ENCODE measurements around the gene JOSD2.
"Not testable (repeated sequence)": the region's sequence is repeated elsewhere in the genome, so short reads cannot be mapped to it uniquely, and the experiment has no call there.

Gene JOSD2

GRCh38 chr19:50478901-50479715 lies 31.9 kb downstream of the JOSD2 start:
- no peak for DNase-seq (ENCODE audit: low read depth in 2 of 2)

DNA sequence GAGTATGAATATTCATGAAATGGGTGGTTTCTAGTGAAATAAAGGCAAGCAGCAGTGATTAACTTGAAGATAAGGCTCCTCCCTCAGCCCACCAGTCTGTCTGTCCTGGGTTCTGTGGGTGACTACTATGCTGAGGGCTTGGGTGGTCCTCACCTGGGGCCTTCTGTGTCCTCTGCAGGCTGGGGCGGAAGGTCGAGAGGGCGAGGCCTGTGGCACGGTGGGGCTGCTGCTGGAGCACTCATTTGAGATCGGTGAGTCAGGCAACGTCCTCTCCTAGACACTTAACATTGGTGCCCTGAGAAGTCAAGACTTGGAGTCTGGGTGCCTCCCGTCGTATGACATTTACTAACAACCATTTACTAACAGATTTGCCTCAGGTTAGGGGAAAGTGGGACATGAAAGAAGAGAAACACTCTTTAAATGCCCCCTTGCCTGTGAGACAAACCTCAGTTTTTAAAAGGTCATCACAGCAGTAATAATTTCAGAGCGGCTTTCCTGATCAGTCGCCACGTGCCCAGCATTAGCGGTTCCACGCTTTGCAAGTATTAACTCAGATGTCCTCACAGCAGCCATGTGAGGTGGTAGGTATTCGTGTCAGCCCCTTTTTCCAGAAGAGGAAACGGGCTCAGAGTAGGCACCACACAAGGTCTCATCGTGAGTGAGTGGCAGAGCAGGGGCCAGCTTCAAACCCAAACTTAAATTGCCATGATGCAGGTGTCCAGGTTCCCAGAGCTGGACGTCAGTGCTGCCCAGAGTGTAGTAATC lies 33.1 kb downstream of the JOSD2 start:
- no peak for DNase-seq (ENCODE audit: low read depth in 2 of 2)

GRCh38 chr19:50476907-50477238 lies 34.1 kb downstream of the JOSD2 start:
- no peak for DNase-seq (ENCODE audit: low read depth in 2 of 2)

DNA sequence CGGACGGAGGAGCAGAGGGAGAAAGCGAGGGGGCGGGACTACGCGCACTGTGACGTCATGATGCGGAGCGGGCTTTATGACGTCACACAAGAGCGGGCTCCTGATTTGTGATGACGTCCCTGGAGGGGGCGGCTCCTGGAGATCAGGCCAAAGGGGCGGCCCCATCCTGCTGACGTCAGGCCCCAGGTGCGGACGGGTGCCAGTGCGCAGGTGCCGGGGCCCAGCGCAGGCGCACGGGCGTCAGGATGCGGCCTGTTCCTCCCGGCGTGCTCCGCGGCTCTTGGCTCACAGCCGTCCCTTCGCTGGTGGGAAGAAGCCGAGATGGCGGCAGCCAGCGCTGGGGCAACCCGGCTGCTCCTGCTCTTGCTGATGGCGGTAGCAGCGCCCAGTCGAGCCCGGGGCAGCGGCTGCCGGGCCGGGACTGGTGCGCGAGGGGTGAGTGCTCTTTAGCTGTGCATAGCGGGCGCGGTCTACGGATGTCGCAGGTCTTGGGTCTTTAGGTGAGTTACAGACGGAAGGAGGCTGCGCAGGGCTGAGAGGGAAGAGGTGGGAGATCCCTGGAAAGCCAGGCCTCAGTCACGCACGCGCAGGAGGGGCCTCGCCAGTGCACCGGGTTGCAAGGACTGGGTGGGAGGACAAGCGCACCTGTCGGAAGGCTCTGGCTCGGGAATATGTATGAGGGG lies 34.6 kb downstream of the JOSD2 start, which contains the start of the genes EMC10 and GARIN5A:
Gene EMC10, plus strand, starts transcription at position 284 of the 683 bp plus-strand sequence. Its CDS starts 38 bp downstream, at position 322.
Gene GARIN5A, minus strand, starts transcription at position 625 of the 683 bp plus-strand sequence. Its CDS starts 460 bp downstream, at position 165.
- peak; percentile 93 to 95 for DNase-seq (ENCODE audit: low read depth in 2 of 2)

- no peak for DNase-seq (ENCODE audit: low read depth in 2 of 2)
Observed at GRCh38 chr19:50475736-50476223, 35.2 kb downstream of the JOSD2 start.

GRCh38 chr19:50475101-50475568 lies 35.9 kb downstream of the JOSD2 start:
- no peak for DNase-seq (ENCODE audit: low read depth in 2 of 2)

GRCh38 chr19:50473336-50473735 lies 37.7 kb downstream of the JOSD2 start:
- DNase-seq (ENCODE audit: low read depth in 2 of 2): not testable (repeated sequence)

GRCh38 chr19:50468818-50469217 lies 42.2 kb downstream of the JOSD2 start:
- no peak for DNase-seq (ENCODE audit: low read depth in 2 of 2)

DNA sequence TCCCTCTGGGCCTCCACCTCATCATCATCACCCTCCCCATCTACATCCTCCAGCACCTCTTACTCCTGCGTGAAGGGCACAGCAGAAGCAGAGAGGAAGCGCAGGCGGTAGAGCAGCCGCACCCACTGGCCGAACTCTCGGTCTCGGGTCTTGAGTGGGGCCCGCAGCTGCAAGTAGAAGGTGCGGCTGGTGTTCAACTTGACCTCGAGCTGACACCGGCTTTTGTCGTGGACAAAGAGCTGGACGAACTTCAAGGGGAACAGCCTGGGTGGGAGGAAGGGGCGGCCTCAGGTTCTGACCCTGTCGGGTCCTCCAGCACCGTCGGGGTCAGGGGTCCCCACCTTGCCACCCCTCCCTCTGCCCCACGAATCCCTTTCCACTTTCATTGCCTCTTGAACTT lies 43.4 kb downstream of the JOSD2 start:
- no peak for DNase-seq (ENCODE audit: low read depth in 2 of 2)

DNA sequence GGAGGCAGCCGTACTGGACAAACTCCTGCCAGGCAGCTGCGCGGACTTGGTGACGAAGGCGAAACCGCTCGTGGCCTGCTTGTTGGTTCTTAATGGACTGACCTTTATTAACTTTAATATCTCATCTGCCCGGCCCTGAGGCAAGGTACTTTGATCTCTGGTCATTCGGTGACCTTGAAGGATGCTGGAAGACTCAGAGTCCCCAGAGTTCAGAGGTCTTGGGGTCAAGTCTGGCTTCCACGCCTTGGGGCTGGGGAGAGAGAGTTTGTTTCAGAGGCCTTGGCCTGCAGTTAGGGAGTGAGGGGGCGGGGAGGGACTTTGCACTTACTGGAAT lies 44.3 kb downstream of the JOSD2 start:
- no peak for DNase-seq (ENCODE audit: low read depth in 2 of 2)

DNA sequence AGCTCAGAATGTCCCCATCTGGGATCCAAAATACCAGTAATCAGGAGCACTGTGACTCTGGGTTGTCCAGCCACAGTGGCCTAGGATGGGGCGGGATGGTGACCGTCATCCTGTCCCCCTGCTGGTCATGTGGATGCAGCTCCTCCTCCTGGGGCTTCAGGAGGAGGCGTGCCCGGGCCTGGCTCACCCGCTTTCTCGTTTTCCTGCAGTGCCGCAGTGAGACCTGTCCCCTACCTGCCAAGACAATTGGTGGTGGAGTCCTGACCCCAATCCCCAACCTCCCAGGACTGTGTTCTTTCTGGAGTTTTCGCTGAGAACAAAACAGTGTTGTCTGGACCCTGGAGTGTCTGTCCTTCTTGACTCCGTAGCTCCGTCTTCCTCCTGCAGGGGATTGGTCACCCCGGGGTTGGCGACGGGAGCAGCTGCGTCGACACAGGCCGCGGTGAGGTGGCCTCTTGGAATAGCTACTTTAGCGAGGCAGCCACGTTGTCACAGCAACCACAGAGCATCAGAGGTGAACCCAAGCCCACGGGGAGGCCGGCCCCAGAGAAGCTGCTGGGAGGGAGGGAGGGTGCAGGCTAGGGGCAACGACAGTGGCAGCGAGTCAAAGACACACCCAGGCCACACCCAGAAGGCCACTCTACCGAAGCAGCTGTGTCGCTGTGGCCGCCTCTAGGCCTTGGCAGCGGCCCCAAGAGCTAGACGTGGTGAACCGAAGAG lies 44.8 kb downstream of the JOSD2 start:
- DNase-seq (ENCODE audit: low read depth in 2 of 2): no peak

GRCh38 chr19:50465000-50465399 lies 46.0 kb downstream of the JOSD2 start:
- DNase-seq (ENCODE audit: low read depth in 2 of 2): no peak

- DNase-seq (ENCODE audit: low read depth in 2 of 2): no peak
Observed at GRCh38 chr19:50464348-50464747, 46.6 kb downstream of the JOSD2 start.

GRCh38 chr19:50462970-50463369 lies 48.0 kb downstream of the JOSD2 start:
- DNase-seq (ENCODE audit: low read depth in 2 of 2): no peak

DNA sequence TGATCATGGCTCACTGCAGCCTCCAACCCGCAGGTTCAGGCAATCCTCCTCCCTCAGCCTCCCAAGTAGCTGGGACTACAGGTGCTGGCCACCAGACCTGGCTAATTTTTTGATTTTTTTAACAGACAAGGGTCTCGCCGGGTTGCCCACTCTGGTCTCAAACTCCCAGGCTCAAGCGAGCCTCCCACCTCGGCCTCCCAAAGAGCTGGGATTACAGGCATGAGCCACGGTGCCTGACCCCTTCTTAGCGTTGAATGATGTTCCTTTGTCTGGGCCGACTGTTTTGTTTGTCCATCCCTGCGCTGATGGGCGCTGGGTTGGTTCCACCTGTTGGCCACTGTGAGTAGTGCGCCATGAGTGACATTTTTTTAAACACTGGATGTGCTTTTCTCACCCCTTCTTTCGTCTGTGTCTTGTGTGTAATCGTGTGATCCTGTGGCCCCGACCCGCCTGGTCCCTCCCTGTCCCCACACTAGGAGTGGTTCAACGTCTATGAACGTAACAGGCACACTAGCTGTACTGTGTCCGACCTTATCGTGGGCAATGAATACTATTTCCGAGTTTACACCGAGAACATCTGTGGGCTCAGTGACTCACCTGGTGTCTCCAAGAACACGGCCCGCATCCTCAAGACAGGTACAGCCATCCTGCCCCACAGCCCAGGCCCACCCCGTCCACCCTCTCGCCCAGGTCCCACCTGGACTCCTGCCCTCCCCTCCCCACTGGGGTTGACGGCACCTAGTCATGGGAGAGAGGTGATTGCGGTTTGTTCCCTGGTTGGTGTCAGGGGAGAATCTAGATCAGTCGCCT lies 49.7 kb downstream of the JOSD2 start:
- DNase-seq (ENCODE audit: low read depth in 2 of 2): peak; percentile 49 to 51

- no peak for DNase-seq (ENCODE audit: low read depth in 2 of 2)
Observed at GRCh38 chr19:50460161-50460765, 50.7 kb downstream of the JOSD2 start.

- no peak for DNase-seq (ENCODE audit: low read depth in 2 of 2)
Observed at GRCh38 chr19:50459638-50460037, 51.4 kb downstream of the JOSD2 start.

DNA sequence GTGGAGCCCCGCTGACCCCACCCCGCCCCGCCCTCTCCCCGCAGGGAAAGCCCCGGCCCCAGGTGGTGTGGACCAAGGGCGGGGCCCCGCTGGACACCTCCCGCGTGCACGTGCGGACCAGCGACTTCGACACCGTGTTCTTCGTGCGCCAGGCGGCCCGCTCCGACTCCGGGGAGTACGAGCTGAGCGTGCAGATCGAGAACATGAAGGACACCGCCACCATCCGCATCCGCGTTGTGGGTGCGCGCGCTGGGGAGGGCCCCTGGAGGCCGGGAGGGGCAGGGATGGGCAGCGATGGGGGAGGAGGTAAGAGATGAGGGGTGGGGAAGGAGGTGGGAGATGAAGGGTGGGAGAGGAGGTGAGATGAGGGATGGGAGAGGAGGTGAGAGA lies 51.9 kb downstream of the JOSD2 start:
- DNase-seq (ENCODE audit: low read depth in 2 of 2): no peak

DNA sequence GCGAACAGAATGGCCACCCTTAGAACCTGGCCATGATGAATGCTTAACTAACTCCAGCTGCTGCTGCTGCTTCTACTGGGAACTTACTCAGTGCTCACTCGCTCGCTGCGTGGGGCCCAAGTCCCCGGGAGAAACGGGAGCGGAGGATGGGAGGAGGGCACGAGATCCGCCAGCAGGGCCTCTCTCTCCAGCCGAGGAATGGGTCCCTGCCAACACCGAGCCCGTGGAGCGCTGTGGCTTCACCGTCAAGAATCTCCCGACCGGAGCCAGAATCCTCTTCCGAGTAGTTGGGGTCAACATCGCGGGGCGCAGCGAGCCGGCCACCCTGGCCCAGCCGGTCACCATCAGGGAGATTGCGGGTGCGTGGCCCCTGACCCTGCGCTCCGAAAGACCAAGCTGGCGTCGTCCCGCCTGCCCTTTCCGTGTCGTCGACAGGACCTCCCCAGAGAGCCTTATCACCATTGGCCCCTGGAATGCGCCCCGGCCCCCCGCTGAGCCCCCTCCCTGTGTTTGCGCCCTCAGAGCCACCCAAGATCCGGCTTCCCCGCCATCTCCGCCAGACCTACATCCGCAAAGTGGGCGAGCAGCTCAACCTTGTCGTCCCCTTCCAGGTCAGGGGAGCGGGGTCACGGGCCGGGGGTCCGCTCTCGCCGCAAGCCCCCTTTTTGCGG lies 52.5 kb downstream of the JOSD2 start:
- no peak for DNase-seq (ENCODE audit: low read depth in 2 of 2)

DNA sequence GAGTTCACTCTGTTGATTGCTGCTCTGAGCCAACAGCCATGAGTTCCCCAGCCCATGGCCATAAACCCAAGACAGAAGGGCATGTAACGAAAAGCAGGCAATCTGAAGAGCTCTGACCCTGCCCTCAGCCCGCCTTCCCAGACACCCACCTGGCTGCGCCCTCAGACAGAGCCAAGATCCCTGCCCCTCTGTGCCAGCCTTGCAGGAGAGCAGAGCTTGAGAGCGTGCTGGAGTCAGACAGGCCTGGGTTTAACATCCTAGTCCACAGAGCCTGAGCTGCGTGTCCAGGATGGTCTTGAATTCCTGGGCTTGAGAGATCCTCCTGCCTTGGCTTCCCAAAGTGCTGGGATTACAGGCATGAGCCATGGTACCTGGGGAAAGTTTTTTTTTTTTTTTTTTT lies 53.7 kb downstream of the JOSD2 start:
- DNase-seq (ENCODE audit: low read depth in 2 of 2): no peak
